Right lobe of liver (tissue), 6 donors: ENCODE data around the gene KLHL26. TPM values are rescaled to one million over a fixed set of nuclear protein-coding genes. Genes with fewer than 3 reads are reported as not detected.
A peak's percentile ranks its signal among the peaks of the same experiment; 100 is the strongest.

Source experiments
- ATAC-seq, 4 donors: fragments of 200-7000 bp; cut with Tn5 transposase; one replicate each; pipeline ENCODE4 v1.9.1; 2020; ENCODE audit warnings: mild to moderate bottlenecking in 4 of 4, moderate library complexity in 4 of 4
- DNase-seq, 3 donors: peaks; one replicate each; pipeline ENCODE4 v3.0.0-alpha.2; 2020
- H3K27ac ChIP-seq, 3 donors: fragments of 200-600 bp; one replicate each; pipeline ENCODE4 v1.8.0; 2022
- H3K27me3 ChIP-seq, 2 donors: fragments of 200-600 bp; one replicate each; pipeline ENCODE4 v1.8.0; 2022
- H3K36me3 ChIP-seq, 4 donors: fragments of 200-600 bp; sonication (generic) in 1 of 4; one replicate each; pipeline versions ENCODE4 v1.5.1 to v1.8.0; 2017 to 2022; ENCODE audit warnings: control low read depth in 1 of 4
- H3K4me1 ChIP-seq, 4 donors: fragments of 200-600 bp; sonication (generic) in 1 of 4; one replicate each; pipeline versions ENCODE4 v1.5.1 to v1.8.0; 2017 to 2022; ENCODE audit warnings: control low read depth in 1 of 4
- H3K4me3 ChIP-seq, 3 donors: fragments of 200-600 bp; one replicate each; pipeline ENCODE4 v1.8.0; 2022
- H3K9me3 ChIP-seq, 4 donors: fragments of 200-600 bp; sonication (generic) in 1 of 4; one replicate each; pipeline versions ENCODE4 v1.5.1 to v1.8.0; 2017 to 2022; ENCODE audit warnings: control low read depth in 1 of 4
- POLR2A ChIP-seq: fragments of 450-650 bp; IDR thresholded peaks from one replicate; pipeline ENCODE4 v1.6.1; 2017; ENCODE audit warnings: antibody characterized with exemption, mild to moderate bottlenecking
- WGBS: methylation state at CpG from one replicate; pipeline ENCODE4 v1.1.6; 2018; ENCODE audit warnings: low coverage, low lambda C conversion rate; ENCODE audit not compliant: insufficient coverage; ENCODE audit errors: missing lambda C conversion rate; 5-methylcytosine and 5-hydroxymethylcytosine counted together
- intact Hi-C, 2 donors: fragments of 100-400 bp; cut with DNase I; formaldehyde crosslinking; loops; one replicate each; pipeline versions ENCODE4 v1.11.2 to v1.14.1; 2022
- total RNA-seq, 6 experiments: library from RNA; depleted of rRNA in 2 of 6; stranded (reverse); fragments of >200 nt in 2 of 6; fragmentation: NEBNext Ultra II Directional in 3 of 6; extraction: Animal tissue kit (Norgen Biotek cat#: 25700) in 3 of 6; gene quantifications; one replicate each; pipeline versions ENCODE4 v1.1.0 to v1.2.4, GENCODE V29; 2016 to 2023
- TF ChIP-seq, protein P1 (sequence below), 4 donors: fragments of 200-600 bp in 3 of 4; fragments of 450-650 bp in 1 of 4; IDR thresholded peaks; one replicate each; pipeline versions ENCODE4 v1.5.1 to v1.8.0; 2016 to 2022; ENCODE audit warnings: antibody characterized with exemption in 4 of 4, mild to moderate bottlenecking in 2 of 4
- donor health status: DM: no; HTN: yes; CAD: no.
- donor health status: DM: no; HTN: no; CAD: no.
- donor health status: DM: no; HTN: no; CAD: no.
- donor health status: DM: no; HTN: yes; CAD: no.
- donor health status: DM: no; HTN: yes; CAD: no.

Gene KLHL26
- total RNA-seq, 6 experiments from 2014 or later = 3.8 to 5.0 (median 4.7) TPM

DNA sequence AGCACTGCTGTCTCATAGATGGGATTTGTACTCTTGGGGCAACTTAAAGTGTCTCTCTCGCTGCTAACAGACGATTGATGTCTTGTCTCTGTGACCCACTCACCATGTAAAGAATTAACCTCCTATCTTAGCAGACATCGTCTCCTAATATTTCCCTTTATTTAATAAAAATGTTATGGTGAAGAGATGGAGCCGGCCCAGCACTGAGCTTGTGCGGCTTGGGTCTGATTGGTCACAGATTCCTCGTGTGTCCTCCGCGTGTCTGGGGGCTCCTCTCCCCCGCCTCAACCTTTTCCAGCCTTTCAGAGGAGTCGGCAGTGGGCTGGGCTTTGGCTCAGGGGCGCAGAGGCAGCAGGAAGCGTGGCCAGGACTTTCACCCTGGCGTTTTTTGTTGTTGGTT lies 33.5 kb downstream of the KLHL26 start:
- no peak for ATAC-seq
- no peak for DNase-seq
- H3K9me3 ChIP-seq = no peaks in the 10 kb centered on the region
- no peaks in the 10 kb centered on the region for H3K27me3 ChIP-seq
- H3K4me1 ChIP-seq = no peaks in the 10 kb centered on the region
- no peak overlapping the region for H3K27ac ChIP-seq
- intact Hi-C loops = no loop called here
- 80% methylated on average over 6 of the region's 13 CpGs for WGBS
- no peak overlapping the region for H3K4me3 ChIP-seq
- H3K36me3 ChIP-seq = peaks cover 0 to 19% (median 3%) of the 10 kb centered on the region in 4 donors
- TF ChIP-seq, protein P1, sequence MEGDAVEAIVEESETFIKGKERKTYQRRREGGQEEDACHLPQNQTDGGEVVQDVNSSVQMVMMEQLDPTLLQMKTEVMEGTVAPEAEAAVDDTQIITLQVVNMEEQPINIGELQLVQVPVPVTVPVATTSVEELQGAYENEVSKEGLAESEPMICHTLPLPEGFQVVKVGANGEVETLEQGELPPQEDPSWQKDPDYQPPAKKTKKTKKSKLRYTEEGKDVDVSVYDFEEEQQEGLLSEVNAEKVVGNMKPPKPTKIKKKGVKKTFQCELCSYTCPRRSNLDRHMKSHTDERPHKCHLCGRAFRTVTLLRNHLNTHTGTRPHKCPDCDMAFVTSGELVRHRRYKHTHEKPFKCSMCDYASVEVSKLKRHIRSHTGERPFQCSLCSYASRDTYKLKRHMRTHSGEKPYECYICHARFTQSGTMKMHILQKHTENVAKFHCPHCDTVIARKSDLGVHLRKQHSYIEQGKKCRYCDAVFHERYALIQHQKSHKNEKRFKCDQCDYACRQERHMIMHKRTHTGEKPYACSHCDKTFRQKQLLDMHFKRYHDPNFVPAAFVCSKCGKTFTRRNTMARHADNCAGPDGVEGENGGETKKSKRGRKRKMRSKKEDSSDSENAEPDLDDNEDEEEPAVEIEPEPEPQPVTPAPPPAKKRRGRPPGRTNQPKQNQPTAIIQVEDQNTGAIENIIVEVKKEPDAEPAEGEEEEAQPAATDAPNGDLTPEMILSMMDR (IDR thresholded peaks at IDR 0.05) = no peak
- no peak for TF ChIP-seq POLR2A

DNA sequence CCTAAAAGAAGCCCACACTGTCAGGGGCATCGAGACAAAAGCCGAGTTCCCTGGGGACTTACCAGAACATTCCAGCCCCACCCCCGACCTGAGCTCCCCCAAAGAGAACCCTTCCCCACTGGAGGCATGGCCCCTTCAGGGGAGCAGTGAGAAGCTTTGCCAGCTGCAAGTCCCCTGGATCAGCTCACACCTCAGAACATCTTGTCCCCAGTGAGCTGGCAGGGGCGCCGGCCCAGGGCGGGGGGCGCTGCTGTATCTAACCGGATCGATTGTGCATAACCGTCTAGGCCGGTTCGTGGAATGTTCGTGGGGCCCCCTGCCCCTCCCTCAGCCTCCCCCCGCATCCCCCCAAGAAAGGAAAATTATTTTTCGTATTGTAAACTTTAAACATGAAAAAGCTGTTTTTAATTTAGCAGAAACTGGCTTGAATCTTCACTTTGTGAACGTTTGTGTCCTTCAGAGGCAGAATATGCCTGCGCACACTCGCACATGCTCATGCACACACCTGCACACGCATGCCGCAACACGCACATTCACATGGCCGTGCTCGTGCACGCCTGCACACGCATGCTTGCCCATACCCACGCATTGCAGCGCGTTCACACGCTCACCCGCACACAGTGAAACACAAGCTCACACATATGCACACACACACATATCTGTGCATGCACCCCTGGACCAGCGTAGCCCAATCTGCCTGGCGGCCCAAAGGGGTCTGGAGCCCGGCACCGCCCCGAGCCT lies 34.6 kb downstream of the KLHL26 start:
- Histone ChIP-seq H3K4me1 (no peaks in the 10 kb centered on the region), H3K27ac (no peak overlapping the region), H3K4me3 (no peak overlapping the region), H3K27me3 (no peaks in the 10 kb centered on the region), H3K9me3 (no peaks in the 10 kb centered on the region), H3K36me3 (peaks cover 0 to 19% (median 3%) of the 10 kb centered on the region in 4 donors)
- TF ChIP-seq, protein P1 (IDR thresholded peaks at IDR 0.05) = no peak
- no peak for TF ChIP-seq POLR2A
- no peak for DNase-seq
- 83% methylated on average over 20 of the region's 35 CpGs for WGBS
- ATAC-seq = no peak
- intact Hi-C loops = no loop called here

DNA sequence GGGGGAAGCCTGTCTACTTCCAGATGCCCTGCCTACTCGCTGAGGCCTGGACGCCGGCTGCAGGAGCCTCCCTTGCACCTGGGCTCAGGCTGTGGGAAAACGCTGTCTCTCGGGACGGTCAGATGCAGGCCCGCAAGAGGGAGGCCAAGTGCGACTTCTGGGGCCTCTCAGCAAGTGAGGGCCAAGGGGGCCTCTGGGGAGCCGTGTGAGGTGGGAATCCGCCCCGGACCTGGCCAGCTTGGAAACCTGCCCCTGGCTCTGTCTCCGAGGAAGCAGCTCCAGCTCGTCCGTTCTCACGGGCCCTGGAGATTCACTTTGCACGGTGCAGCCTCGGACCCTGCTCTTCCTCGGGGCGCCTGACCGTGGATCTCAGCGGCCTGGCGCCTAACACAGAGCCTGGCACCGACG lies 35.2 kb downstream of the KLHL26 start:
- H3K27ac ChIP-seq = no peak overlapping the region
- no peak for DNase-seq
- WGBS = no CpG with 5 or more reads among the region's 24 CpGs
- no peak for TF ChIP-seq POLR2A
- TF ChIP-seq, protein P1 (IDR thresholded peaks at IDR 0.05) = no peak
- H3K27me3 ChIP-seq = no peaks in the 10 kb centered on the region
- no peak overlapping the region for H3K4me3 ChIP-seq
- no peaks in the 10 kb centered on the region for H3K9me3 ChIP-seq
- no peaks in the 10 kb centered on the region for H3K4me1 ChIP-seq
- H3K36me3 ChIP-seq = peaks cover 0 to 19% (median 3%) of the 10 kb centered on the region in 4 donors
- no peak for ATAC-seq
- intact Hi-C loops = no loop called here

DNA sequence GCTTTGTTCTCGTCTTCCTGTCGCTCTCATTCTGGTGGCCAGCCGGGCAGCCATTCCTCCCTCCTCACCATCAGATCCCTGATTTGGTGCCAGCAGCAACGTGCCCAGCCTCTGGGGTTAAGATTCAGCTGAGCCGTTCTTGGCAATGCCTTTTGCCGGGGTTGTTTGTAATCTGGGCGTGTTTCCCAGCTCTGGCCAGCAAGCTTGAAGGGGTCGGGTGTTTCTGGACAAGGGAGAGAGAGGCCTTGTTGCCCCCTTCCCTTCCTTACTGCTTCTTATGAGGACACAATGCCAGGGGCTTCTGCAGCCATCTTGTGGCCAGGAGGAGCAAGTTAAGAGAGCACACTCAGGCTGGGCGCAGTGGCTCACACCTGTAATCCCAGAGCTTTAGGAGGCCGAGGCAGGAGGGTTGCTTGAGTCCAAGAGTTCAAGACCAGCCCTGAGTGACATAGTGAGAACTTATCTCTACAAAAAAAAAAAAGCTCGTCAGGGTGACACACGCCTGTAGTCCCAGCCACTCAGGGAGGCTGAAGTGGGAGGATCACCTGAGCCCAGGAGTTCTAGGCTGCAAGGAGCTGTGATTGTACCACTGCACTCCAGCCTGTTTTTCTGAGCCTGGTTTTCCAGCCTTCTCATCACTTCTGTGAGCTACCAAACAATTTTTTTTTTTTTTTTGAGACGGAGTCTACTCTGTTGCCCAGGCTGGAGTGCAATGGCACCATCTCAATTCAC lies 35.9 kb downstream of the KLHL26 start:
- Histone ChIP-seq H3K27ac (no peak overlapping the region), H3K9me3 (no peaks in the 10 kb centered on the region), H3K27me3 (no peaks in the 10 kb centered on the region), H3K4me3 (no peak overlapping the region), H3K36me3 (peaks cover 0 to 16% (median 3%) of the 10 kb centered on the region in 4 donors), H3K4me1 (peaks cover 0 to under 1% (median 0%) of the 10 kb centered on the region in 4 donors)
- WGBS = 41% methylated on average over 6 of the region's 13 CpGs
- no peak for TF ChIP-seq POLR2A
- TF ChIP-seq, protein P1 (IDR thresholded peaks at IDR 0.05) = no peak
- ATAC-seq = peak in 3 of 4 donors; percentile 40 to 59 (median 41)
- intact Hi-C loops = no loop called here
- peak in 1 of 3 donors; percentile 64 for DNase-seq
